ENCODE measurements around the gene TIMP4. TPM values are rescaled to one million over a fixed set of nuclear protein-coding genes. Genes with fewer than 3 reads are reported as not detected.

The TIMP4 gene
- under 1 TPM; 0.88 to 0.99 (median 0.92) TPM for polyA plus RNA-seq (ENCODE audit: insufficient read length in 3 of 3)

DNA sequence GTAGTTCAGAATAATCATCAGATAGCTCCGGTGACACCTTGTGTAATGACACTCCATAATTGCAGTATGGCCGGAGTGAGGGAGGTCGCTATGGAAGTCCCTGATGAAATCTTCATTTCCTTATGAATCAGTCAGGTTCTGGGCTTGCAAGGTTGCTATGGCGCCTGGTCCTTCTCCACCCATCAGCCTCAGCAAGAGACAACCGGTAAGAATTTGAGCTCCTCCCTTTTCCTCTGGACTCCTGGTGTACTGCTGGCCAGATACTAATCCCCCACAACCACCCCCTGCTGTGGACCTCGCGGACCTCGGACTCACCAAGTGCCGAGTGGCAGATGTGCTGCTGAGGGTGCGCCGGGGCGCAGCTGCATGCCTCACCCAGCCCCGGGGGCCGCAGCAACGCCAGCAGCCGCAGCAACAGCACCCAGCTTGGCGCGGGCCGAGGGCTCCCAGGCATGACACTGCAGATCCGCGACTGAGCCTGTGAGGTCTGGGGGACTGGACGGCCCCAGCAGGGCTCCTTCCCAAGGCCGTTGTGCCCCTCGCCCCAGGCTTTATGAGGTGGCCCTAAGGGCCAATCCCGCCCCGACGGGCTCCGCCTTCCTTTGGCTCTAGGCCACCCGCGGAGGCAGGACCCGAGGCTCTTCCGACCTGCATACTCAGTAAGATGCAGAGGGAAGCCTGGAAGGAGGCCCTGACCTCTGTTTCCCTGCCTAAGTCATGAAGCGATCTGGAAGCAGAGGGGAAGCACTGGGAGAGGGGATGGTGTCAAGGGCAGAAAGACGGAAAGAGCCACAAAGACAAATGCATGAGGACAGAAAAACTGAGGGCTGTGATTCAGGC is at the start of gene TIMP4:
Gene TIMP4, minus strand, starts transcription at position 526 of the 840 bp plus-strand sequence. Its CDS starts 72 bp downstream, at position 454.
- DNase-seq (ENCODE audit: low read depth in 3 of 3, low spot score in 2 of 3): no peak

DNA sequence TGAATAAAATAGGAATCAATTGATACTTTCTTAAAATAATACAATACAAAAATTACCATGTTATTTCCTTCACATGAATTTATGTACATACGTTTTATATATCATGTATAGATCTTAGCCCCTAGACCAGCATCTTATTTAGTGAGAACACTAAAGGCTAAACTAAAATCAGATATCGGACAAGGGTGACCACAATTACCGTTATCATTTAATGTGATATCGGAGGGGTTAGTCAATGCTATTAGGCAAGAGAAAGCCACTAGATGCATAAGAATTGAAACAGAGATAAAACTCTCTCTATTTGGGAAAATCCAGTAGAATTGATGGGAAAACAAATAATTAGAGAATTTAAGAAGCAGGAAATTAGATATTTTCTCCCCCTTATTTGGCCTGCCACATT is 46.5 kb upstream of the TIMP4 start:
- DNase-seq (ENCODE audit: low read depth in 3 of 3, low spot score in 2 of 3): no peak

DNA sequence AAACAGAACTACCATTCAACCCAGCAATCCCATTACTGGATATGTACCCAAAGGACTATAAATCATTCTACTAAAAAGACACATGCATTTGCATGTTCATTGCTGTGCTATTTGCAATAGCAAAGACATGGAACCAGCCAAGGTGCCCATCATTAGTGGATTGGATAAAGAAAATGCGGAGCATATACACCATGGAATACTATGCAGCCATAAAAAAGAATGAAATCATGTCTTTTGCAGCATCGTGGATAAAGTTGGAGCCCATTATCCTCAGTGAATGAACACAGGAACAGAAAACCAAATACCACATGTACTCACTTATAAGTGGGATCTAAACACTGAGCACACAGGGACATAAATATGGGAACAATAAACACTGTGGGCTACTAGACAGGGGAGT is 43.1 kb upstream of the TIMP4 start:
- no peak for DNase-seq (ENCODE audit: low read depth in 3 of 3, low spot score in 2 of 3)

DNA sequence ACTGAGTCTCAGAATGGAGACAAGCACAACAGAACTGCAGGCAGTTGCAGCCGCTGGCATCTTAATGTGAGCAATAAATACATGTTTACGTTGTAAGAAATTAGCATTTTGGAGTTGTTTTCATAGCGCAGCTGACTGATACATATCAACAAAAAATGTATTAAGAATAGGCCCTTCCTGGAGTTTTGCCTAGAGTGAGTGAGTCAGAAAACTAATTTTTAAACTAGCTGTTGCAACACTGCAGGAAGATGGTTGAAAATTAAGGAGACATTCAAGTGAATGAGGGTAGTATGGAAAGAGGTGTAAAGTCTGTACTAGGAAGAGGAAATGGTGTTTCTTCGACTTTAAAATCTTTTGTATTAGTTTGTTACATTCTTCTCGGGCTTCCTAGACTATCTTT is 39.6 kb upstream of the TIMP4 start:
- no peak for DNase-seq (ENCODE audit: low read depth in 3 of 3, low spot score in 2 of 3)

DNA sequence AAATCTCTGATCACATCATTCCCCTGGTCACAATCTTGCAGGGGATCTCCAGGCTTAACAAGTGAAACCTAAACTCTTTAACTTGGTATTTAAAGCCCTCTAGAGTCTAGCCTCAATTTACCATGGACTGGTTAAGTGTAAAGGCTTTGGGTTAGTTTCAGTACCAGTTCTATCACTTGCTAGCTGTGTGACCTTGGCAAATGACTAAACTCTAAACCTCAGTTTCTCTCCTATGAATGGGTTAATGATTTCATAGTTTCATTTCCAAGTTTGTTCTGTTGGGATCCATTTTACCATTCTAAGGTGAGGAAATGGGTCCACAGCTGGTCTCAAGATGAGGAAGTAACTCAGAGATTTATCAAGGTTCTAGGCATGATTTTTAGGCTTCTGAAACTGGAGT is 38.8 kb upstream of the TIMP4 start:
- no peak for DNase-seq (ENCODE audit: low read depth in 3 of 3, low spot score in 2 of 3)

DNA sequence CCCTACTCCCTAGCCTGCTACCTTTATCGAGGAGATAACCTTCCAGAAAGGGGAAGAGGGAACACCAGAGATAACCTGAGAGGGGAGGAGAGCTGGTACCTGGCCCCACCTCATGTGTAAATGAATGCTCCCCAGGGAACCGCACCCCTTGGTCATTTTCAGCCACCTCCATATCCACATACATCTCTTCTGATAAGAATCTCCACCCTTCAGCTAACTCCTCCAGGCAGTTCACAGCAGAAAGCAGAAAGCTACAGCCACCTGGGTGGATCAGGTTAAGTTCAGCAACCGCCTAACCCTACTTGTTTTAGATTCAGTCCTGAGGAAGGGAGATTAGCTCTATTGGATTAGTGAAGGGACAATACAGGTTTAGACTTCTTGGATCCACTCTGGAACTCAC is 38.0 kb upstream of the TIMP4 start:
- DNase-seq (ENCODE audit: low read depth in 3 of 3, low spot score in 2 of 3): no peak

DNA sequence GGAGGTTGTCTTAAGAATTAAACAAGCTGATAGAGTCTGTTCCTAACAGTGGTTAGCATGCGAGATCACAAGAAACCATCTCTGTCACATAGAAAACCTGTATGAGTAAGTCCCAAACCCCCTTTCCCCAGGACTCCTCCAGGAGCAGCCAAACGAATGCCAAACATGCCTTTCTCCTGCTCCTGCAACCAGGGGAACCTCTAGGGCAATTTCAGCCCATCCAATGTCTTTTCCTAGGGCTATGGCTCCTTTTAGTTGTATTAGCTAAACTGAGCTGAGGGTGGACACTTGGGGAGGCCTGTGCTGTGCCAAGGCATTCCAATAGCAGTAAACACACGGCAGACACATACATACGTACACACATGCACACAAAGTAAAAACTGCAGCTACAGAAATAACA is 36.5 kb upstream of the TIMP4 start:
- no peak for DNase-seq (ENCODE audit: low read depth in 3 of 3, low spot score in 2 of 3)

DNA sequence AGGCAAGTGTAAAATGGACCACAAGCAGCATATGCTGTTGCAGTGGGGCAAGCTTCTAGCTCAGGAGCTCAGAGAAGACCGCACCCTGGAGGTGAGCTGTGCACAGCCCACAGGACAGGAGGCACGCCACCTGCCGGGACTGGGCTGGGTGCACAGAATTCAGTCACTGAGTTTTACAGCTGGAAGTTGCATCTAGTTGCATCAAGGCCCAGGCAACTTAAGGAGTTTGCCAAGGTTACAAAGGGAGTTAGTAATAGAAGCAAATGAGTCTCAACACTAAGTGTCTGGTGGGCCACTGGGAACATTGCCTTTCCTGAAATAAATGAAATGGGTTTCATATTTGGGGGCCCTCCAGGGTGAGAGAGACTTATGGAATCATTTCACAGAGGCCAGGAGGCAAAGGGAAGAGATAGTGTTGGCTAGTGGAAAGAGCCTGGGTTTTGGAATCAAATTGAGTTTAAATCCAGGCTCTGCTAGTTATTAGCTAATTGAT is 36.0 kb upstream of the TIMP4 start:
- DNase-seq (ENCODE audit: low read depth in 3 of 3, low spot score in 2 of 3): no peak

DNA sequence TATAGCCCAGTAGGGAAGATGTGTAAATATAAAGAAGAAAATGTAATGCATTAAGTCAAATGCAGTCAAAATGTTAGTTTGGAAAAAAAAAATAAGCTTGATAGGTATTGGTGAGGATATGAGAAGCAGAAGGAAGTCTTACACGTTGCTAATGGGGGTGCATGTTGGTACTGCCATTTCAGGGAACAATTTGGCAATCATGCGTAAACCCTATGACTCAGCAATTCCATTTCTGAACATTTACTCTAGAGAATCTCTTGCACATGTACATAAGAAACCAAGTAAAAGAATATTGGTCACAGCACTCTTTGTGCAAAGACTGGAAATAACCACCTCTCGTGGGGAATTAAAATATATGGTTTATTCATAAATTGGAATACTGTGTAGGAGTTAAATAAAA is 35.5 kb upstream of the TIMP4 start:
- DNase-seq (ENCODE audit: low read depth in 3 of 3, low spot score in 2 of 3): no peak

DNA sequence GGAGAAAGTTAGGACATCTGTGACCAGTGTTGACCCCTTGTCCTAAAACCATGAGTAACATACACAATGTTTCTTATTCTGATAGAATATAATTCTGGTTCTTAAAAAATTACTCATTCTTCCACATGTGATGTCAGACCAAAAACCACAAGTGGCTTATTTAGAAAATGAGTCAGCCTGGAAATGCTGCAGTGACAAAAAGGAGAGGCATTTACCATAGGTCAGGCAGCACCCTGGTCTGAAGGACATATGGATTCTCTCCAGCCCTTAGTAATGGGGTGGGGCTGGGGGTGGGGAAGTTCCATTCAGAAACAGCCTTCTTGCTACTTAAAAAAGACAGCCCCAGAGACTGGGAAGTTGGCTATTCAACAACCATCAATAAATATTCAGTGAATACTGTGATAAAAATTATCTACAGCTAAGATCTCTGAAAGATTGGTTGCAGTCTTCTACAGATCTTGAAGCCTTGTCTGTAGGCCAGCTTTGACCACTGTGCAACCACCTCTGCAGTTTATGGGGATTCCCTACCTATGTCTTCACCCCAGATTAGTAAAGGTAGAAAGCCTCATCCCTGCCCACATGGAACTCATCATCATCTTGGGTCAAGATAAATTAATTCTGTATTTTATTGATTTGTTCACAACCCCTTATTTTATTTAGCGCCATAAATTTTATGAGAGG is 34.9 kb upstream of the TIMP4 start:
- DNase-seq (ENCODE audit: low read depth in 3 of 3, low spot score in 2 of 3): no peak

DNA sequence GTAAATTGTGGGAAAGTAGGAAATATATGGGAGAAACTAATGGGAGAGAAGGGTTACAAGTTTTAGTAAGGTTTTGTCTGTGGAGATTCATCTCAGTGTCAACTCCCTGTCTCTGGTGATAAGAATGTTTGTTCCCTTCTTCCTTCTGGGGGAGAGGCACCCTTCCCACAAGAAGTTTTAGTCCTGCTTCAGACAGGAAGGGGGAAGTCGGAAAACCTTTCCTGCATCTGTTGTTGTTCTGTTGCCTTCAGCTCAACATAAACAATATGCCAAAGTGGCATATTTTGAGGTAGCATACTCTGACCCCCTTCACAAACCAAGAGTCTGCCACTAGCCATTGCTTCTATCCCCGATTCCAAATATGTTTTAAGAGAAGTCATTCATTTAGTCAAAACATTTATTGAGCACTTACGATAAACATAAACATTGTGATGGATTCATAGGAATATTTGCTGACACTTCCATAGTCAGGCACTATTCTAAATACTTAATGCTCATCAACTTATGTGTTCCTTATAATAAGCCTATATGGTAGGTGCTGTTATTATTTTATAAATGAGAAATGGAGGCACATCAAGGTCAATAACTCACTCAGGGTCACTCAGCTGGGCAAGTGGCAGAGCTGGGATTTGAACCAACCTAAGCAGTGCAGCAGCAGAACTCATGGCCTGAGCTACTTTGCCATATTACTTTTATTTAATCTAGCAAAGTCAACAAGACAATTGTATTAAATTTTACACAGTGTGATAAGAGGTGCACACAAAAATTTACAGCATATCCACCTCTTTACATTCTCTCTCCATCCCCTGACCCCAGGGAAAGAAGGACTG is 34.2 kb upstream of the TIMP4 start:
- DNase-seq (ENCODE audit: low read depth in 3 of 3, low spot score in 2 of 3): no peak

DNA sequence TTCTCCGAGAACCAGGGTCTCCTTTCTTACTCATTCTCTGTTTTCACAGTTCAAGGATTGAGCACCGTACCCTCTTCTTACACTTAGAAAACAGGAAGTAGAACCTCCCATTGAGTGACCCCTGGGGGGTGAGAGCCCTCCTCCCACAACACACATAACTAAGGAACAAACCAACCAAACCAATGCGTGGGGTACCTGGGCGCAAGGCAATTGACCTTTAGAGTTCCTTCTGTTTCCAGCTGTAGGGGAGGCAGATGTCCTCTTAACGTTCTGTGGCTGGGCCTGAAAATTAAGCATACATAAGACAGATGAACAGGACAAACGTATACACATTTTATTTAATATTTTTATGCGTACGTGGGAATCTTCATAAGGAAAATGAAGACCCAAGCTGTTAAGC is 33.5 kb upstream of the TIMP4 start:
- no peak for DNase-seq (ENCODE audit: low read depth in 3 of 3, low spot score in 2 of 3)

DNA sequence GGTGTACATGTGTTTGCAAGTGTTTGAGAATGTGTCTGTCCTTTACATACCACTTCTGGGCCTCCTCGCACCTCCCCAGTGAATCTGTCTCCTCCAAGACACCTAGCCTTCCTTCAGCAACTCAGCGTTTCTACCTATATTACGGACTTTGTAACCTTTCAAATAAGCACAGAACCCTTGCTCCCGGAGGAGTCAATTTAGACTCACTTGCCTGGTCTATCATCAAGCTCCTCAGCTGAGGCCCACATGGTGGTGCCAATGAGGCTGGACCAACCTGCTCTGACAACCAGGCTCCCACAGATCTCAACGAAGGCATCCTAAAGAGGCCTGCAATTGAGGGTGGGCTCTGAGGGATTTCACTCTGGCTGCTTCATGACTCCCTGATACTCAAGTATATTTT is 32.8 kb upstream of the TIMP4 start:
- DNase-seq (ENCODE audit: low read depth in 3 of 3, low spot score in 2 of 3): no peak

DNA sequence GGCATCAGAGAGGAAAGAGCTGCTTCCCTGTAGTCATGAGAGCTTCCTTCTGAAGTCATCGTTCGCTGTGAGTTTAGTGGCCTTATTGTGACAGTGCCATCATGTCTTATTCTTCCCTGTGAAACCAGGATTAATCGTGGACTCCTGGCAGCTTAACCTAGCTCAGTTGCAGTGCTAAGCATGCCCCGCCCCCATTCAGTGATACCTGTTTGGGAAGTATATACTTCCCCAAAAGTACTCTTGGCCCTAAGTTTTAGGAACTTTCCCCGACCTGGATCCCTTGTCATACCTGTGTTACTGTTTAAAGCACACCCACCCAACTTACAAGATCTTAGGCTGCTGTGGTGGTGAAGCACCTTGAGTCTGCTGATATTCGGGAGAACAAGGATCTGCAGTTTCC is 32.1 kb upstream of the TIMP4 start:
- no peak for DNase-seq (ENCODE audit: low read depth in 3 of 3, low spot score in 2 of 3)

DNA sequence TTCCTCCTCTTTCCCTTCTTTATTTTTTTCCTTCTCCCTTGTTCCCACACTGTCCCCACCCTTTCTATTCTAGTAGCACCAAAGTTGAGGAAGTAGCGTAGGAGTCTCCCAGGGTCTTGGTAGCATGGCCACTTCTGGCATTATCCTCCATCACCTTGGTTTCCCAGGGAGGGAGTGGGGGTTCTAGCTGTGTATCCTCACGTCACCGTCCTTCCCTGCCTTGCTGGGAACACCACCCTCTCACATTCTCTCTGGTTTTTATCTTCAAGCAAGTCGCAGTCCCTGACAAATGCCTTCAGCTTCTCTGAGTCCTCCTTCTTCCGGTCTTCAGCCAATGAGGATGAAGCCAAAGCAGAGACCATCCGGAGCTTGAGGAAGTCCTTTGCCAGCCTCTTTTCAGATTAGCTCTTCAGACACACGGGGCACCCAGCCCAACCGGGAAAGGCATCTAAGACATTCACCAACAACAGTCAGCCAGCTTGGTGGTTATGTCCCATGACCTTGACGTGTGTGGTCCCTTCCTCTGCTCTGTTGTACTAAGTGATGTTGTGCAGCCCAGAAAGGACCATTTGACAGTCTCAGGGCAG is 31.6 kb upstream of the TIMP4 start:
- no peak for DNase-seq (ENCODE audit: low read depth in 3 of 3, low spot score in 2 of 3)

DNA sequence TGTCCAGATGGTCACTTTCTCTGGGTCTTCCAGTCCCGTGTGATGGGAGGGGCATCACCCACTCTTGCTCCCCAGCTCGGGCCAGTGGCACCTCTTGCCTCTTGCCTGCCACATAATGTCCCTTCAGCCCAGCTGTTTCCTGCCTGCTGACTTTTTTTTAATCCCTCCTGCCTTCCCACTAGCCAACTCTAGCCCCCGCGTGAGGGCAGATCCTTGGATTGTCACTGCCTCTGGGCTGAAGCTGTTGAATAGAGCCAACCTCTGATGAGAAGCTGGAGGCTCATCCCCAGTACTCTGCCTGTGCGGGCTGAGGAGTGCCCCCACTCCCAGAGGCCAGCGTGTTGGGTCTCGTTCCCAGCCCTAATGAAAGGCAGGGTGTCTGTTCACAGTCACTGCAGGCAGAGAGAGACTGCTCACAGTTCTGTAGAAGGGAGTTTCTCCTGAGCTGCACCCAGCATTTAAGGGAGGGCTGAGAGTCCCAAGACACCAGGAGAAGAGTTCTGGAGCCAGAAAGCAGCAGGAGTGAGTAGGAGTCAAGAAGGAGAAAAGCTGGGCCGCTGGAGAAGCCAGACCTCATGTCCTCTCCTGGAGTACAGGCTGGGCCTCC is 30.1 kb upstream of the TIMP4 start:
- DNase-seq (ENCODE audit: low read depth in 3 of 3, low spot score in 2 of 3): no peak

DNA sequence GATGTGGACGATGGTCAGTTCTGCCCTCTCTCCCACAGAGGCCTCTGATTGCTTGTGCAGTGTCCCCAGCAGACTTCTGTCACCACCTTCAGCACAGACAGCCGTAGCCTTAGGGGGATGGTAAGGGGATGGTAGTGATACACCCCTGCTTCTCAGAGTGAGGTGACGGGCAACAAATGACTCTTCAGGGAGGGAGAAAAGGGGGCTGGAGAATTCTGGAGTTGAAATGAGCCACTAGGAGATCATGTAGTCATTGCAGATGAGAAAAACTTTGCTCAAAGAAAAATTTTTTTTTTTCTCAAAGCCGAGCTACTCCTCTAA is 29.6 kb upstream of the TIMP4 start:
- no peak for DNase-seq (ENCODE audit: low read depth in 3 of 3, low spot score in 2 of 3)

DNA sequence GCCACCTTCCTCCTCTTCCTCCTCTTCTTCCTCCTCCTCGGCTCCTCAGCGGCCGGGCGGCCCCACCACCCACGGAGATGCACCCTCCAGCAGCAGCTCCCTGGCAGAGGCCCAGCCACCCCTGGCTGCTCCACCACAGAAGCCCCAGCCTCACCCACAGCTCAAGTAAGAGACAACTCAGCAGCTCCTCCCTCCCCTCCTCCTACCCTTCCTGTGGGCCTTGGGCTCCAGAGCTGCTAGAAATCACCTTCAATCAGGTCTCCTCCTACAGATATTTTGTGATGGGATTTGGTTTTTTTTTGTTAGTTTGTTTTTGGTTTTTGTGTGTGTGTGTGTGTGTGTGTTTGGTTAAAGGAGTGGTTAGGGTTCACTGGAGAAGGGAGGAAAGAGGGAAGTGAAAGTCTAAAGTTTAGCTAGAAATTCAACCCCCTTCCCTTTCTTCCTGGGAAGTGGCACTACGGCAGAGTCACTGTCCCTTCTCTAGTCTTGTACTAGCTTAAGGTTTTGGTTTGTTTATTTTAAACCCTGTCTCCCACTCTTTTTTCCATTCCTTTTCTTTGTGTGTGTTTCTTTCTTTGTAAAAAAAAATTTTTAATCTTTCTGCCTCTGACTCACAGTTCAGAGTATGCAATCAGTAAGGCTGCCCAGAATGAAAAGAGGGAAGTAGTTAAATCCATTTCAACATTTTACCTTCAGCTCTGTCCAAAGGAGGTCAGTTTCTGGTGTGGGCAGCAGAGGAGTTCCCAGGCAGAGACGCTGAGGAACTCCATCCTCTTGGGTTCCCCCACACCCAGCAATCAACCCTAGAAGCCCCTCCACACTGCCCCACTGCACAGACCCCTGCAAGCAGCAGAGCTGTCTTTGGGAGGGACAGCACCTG is 29.0 kb upstream of the TIMP4 start:
- DNase-seq (ENCODE audit: low read depth in 3 of 3, low spot score in 2 of 3): no peak

DNA sequence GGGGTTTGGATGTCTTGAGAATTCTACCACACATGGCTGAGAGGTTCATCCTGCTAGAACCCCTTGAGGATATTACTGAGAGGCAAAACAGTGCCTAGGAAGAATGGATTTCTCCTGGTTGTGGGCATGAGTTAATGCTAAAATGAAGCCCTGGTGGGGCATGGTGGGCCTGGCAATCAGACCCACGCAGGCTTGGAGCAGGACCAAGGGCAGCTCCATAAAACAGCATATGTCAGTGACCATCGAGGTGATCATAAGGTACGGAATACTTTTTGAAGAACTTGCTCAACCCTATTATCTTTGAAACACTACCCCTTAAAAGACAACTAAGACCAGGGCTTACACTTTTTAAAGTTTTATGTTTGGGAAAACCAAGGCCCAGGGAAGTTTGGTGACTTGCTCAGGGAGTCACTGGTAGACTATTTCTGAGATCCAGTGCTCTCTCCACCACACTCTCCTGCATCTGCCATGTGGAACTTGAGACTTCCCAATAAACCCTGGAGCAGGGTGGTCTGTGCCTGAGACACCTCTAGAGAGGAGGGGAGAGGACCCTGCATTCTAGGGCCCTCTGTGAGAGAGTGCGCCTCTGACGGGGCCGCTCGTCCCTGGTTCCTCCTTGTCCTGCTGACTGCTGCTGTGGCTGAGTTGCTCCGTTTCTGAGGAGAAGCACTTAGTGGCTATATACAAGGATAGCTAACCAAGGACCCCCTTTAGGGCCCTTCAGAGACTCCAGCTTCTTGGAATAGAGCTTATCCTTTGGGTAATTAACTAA is 28.0 kb upstream of the TIMP4 start:
- no peak for DNase-seq (ENCODE audit: low read depth in 3 of 3, low spot score in 2 of 3)

All from right renal cortex interstitium (tissue), 3 donors.